SIG-M5 treated with dmso at 0.1 percent for 504 hours (cell line): ENCODE data around the gene VPS36.
"Not testable (repeated sequence)": the region's sequence is repeated elsewhere in the genome, so short reads cannot be mapped to it uniquely, and the experiment has no call there.

Experiments used
- DNase-seq: peaks from one replicate; lab custom pipeline; 2025; ENCODE audit not compliant: unreplicated experiment; lab: John Stamatoyannopoulos, UW

VPS36 gene

DNA sequence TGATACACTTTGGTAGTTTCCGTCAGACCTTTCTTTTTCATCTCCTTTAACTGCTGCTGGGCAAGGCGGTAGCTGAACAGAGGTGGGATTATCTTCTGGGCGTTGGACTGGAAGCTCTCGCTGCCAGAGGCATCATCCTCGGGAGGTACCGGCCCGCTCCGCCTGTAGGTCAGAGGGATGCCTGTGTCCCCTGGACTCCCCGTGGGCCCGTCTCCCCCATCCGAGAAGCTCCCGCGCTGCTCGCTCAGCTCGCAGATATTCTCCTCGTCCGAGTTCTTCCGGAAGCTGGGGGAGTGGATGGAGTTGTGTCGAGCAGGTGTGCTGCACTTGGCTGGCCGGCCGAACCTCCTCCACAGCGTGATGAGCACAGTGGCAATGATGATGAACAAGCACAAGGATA, 72.1 kb downstream of the VPS36 start:
- DNase-seq = no peak

GRCh38 chr13:52377898-52378297, 72.5 kb downstream of the VPS36 start:
- DNase-seq = no peak

DNA sequence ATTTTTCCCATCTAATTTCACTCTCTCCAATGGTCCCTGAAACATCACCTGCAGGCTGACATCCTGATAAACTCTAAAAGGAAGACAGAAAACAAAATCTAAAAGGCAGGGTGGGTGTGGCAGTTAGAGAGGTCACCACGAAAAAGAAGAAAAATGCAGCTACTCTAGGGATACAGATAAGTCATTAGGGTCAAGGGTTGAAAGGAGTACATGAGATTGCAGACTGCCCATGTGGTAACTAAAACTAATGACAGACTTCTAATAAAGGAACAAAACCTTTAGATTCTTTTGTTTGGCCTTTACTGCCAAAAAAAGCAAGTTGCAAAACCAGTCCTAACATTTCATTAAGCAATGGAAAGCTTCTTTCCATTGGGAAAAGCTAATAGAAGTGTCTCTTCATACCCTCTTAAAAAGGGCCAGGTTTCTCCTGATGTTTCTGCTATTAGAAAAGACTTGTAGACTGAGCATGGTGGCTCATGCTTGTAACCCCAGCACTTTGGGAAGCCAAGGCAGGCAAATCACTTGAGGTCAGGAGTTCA, 75.5 kb downstream of the VPS36 start:
- DNase-seq = no peak

GRCh38 chr13:52374389-52374788, 76.0 kb downstream of the VPS36 start:
- no peak for DNase-seq

DNA sequence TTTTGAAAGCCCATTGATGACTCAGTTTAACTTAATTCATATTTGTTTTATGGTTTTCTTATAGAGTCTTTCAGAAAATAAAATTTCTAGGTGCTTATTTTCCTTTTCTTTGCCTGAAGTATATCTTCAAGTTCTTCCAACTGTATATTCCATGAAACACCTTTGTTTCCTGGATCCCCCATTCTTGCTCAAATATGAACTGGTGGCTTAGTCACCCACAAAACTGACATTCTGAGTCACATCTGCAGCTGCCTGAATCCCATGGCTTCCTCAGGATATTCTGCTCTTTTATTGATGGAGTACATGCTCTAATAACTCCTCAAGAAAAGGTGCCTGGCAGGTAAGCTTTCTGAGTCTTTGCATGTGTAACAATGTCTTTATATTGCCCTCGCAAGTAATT, 77.2 kb downstream of the VPS36 start:
- DNase-seq = not testable (repeated sequence)

GRCh38 chr13:52371736-52372247, 78.6 kb downstream of the VPS36 start:
- no peak for DNase-seq

- DNase-seq = no peak
Measured at GRCh38 chr13:52366291-52366690, 84.1 kb downstream of the VPS36 start.
